T-helper 9 cell (primary cell): ENCODE data around the gene FOS.
"Not testable (repeated sequence)": the region's sequence is repeated elsewhere in the genome, so short reads cannot be mapped to it uniquely, and the experiment has no call there.

Experiments used
- DNase-seq: peaks from one replicate; pipeline ENCODE4 v3.0.0-alpha.2; 2020

Gene FOS

DNA sequence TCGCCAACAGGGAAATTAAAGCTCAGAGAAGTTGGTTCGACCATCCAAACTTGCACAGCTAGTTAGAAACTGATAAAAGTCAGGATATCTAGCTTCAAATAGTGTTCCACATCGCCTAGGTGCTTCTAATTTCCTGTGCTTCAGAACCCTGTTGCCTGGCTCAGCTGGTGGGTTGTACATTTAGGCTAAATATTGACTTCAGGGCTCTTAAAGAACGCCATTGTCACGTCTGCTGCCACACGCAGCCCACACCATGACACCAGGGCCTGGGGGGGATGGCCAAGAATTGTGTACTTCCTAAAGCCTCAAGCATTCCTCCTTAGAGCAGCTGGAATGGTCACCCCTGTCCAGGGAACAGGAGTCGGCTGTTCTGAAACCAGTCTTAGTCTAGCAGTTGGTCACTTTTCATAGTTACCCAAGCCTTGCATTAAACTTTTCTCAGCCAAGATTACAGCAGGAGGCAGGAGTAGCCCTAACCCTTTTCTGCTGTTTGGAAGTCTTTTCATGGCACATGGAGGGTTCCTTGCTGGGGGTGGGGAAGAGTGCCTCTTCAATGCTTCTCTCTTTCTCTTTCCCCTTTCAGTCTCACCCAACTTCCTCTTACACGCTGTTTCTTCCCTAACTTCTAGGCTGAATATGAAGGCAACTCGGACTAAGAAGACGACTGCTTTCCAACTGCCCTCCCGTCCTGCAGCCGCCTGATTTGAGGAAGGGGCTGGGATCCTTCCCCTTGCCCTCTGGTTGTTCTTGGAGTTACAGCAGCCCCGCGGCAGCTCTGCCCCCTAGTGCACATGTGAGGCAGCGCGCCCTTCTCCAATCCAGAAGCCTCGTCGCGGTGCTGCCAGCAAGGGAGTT, 17.1 kb downstream of the FOS start:
- DNase-seq: peak; percentile 75

DNA sequence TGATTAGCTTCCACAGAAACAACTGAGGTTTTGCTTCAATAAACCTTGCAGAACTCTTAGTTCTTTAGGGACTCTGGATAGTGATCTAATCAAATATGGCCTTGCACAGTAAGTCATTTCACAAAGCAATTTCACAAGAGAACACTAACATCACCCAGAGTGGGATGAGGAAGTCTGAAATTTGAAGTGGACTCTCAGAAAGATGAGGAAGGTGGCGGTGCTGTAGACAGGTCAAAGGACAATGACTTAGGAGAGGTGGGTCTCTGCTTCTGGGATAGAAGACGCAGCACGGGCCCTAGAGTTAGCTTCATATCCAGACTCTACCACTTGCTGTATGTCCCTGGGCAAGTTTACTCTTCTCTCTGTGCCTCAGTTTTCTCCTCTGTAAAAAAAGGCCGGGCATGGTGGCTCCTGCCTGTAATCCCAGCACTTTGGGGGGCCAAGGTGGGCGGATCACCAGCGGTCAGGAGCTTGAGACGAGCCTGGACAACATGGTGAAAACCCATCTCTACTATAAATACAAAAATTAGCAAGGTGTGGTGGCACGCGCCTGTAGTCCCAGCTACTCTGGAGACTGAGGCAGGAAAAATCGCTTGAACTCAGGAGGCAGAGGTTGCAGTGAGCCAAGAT, 18.9 kb downstream of the FOS start:
- DNase-seq: no peak

DNA sequence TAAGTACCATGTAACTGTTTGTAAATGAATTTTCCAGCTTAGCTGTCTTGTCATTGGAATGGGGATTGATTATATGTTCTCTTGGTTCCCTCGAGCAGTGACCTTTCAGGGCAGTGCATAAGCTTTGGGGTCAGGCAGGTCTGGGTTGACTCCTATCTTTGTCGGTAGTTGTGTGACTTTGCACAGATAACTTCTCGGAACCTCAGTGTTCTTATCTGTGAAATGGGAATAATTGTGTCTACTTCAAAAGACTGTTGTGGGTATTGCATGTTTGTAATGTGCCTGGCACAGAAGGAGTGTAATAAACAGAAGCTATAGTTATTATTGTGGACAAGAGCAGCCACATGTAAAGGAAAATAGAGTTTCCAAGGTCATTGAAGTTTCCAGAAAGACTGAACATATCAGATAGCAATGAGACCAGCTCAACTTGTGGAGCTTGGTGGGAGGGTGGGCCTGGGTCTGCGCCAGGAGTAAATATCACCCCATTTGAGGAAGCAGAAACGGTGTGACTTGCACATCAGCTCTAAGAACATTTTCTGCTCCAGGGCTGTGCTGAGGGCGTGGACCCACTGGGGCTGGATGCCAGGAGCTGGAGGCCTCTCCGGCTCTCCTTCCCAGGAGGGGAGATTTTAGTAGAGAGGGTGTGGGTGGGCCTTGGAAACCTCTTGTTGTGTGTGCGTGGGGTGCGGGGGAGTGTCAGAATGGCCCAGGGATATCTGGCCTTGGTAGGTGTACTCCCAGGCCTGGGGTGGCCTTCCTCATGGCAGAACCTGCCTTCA, 19.7 kb downstream of the FOS start:
- no peak for DNase-seq

DNA sequence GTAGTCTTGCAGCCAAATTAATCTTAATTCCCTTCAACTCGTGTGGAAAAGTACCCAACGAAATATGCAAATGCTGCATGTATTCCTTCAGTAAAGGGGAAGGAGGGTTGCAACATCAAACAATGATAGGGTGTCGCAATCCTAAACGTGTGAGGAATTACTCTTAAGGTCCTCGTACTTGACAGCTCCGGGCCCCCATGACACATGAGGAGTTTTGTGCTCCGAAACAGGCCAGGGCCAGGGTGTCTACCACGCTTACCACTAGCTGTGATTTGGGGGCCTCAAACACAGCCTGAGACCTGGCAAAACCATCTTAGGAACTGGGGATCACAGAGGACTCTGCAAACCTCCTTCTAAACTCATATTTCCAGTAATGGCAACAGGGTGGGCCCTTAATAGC, 20.4 kb downstream of the FOS start:
- DNase-seq: no peak

DNA sequence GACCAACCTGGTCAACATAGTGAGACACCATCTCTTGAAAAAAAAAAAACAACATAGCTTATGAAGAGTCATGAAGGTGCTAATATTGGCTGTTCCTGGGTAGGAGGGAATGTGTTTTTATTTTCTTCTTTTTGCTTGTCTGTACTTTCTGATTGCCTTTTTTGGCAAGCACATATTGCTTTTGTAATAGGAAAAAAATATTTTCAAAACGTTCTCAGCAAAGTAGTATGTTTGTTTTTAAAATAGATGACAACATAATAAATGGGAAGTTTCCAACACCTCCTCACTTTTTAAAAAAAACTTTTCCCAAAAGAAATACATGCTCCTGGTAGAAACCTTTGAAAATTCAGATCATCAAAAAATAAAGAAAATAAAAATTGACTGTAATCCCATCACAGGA, 20.9 kb downstream of the FOS start:
- no peak for DNase-seq

DNA sequence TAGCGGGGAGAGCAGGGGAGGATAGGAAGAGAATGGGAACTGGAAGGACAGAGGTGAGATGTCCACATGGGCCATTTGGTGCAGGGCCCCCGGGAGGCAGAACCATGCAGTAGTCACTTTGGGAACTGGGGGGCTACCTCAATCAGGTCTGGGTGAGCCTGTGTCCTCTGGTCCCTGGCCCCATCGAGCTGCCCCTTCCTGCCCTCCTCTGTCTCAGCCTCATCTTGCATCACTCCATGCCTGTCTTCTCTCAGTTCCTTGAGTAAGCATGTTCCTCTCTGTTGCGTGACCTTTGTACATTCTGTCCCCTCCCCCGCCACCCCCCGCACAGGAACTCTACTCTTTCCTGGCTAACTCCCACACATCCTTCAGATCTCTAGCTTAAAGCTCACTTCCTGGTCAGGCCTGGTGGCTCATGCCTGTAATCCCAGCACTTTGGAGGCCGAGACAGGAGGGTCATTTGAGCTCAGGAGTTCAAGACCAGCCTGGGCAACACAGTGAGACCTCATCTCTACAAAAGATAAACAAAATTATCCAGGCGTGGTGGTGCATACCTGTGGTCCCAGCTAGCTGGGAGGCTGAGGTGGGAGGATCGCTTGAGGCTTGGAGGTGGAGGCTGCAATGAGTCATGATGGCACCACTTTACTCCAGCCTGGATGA, 23.2 kb downstream of the FOS start:
- no peak for DNase-seq

DNA sequence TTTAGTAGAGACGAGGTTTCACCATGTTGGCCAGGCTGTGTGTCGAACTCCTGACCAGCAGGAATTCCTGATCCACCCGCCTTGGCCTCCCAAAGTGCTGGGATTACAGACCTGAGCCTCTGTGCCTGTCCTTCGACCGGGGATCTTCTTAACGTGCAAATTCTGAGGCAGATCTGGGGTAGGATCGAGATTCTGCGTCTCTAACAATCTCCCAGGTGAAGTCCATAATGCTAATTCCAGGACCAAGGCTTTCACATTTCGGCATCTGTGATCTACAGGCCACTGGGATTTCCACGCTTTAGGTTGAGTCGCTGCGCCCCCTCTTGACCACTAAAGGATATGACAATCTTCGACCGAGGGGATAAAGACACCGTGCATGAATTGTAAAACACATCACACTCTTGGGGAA, 24.8 kb downstream of the FOS start:
- DNase-seq: peak; percentile 49

DNA sequence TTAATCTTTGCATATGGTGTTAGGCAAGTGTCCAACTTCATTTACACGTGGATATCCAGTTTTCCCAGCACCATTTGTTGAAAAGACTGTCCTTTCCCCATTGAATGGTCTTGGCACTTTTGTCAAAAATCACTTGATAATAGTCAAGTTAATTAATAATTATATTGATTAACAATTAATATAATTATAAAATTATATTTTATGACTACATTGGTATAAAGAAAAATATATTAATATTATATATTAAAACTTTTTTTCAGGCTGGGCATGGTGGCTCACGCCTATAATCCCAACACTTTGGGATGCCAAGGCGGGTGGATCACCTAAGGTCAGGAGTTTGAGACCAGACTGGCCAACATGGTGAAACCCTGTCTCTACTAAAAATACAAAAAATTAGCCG, 27.8 kb downstream of the FOS start:
- DNase-seq: not testable (repeated sequence)

DNA sequence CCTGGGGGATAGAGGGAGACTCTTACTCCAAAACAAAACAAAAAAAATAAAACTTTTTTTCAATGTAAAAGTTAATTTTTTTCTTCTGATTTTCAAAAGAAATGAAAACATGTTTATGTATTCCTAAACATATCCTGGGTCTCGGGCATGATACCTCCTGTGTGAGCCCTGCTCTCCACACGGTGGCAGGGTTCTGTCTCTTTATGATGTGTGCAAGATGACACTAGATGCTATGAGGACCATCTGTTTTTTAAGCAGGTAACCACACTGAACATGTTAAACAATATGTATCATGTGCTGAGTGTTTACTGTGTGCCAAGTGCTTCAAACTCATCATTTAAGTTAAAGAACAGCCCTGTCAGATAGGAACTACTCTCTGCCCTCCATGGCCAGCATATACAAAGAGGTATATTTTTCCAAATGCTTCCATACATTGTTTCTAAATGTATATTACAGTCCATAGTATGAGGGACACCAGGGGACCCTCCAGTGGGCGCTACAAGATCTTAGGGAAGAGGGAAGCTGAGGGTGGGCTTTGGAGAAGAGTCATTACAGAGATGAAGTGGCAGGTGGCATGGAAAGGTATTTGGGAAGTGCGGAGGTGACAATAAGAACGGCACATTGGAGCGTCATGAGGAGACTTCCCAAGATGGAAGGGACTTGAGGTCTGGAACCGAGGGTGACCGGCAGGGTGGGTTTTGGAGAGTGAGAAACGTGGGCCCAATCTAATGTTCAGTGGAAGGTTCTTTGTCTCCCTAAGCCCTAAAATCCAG, 28.5 kb downstream of the FOS start:
- no peak for DNase-seq

DNA sequence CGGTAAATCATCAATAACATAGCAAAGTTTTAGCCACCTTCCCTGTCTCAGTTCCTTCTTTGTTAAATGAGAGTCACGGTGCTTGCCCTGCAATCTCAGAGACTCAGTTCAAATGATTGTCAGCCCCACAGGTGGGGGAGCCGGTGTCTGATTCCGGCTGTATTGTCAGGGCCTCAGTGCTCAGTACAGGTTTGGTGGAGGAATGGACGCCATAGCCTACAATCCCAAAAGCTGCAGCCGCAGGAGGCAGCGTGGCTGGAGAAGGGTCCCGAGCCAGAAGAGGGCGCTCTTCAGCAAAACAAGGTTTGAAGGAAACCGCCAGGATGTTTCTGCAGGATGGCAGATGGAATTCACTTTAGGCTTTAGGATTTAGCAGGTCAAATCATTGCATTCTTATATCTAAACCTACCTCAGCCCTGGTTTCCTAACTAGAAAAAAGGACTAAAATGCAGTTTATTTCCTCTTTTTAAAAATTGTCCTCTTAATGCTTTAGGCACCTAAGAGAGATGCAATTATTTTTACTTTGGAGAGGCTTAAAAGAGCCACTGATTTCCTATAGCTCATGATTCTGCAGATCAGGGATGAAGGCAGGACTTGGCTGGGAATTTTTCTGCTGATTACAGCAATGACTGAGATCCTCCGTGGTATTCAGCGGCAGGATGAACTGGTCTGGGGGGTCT, 29.2 kb downstream of the FOS start:
- peak; percentile 74 for DNase-seq

DNA sequence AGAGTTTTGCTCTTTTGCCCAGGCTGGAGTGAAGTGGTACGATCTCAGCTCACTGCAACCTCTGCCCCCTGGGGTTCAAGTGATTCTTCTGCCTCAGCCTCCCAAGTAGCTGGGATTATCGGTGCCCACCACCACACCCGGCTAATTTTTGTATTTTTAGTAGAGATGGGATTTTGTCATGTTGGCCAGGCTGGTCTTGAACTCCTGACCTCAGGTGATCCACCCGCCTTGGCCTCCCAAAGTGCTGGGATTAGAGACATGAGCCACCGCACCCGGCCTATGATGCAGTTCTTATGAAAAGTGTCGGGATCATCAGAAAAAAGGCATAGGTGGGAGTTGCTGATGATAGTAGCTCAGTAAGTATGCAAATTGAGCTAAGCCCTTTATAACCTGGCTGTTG, 30.4 kb downstream of the FOS start:
- DNase-seq: not testable (repeated sequence)

DNA sequence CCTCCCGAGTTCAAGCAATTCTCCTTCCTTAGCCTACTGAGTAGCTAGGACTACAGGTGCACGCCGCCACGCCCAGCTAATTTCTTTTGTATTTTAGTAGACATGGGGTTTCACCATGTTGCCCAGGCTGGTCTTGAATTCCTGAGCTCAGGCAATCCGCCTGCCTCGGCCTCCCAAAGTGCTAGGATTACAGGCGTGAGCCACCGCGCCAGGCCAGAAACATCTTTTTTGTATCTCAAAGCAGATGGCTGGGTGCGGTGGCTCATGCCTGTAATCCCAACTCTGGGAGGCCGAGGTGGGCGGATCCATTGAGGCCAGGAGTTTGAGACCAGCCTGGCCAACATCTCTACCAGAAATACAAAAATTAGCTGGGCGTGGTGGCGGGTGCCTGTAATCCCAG, 30.9 kb downstream of the FOS start:
- not testable (repeated sequence) for DNase-seq

DNA sequence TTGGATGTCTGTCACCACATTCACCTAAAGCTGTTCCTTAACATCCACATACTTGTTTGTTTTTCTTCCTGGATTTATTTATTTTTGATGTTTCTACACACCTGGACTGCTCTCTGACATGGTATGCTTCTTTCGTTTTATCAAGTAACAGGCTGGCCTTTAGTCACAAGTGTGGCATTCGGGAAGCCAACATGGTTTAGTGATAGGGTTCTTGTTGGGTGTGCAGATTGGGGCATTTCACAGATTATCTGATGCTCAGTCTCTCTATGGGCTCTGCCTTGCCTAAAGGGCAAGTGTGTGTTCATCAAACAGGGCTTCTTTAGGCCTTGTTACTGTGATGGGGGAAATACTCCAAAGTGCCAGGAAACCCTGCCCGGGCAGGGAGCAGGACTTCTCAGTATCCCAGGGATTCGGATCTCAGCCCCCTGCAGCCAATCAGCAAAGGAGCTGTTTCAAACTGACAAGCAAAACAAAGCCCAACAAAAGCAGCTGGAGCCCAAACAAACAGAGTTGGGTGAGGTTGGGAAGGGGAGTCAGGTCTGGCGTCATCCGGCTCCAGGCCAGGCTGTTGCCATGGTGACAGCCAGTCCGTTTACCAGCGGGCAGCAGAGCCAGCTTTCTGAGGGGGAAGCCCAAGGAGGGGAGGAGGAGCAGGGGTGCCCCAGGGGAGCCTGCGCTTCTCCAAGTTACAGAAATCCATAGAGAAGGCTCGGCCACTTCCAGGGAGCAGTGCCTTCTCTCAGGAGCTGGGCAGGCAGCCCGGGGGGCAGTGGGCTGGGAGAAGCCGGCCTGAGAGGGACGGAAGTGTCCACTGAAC, 31.9 kb downstream of the FOS start:
- no peak for DNase-seq

DNA sequence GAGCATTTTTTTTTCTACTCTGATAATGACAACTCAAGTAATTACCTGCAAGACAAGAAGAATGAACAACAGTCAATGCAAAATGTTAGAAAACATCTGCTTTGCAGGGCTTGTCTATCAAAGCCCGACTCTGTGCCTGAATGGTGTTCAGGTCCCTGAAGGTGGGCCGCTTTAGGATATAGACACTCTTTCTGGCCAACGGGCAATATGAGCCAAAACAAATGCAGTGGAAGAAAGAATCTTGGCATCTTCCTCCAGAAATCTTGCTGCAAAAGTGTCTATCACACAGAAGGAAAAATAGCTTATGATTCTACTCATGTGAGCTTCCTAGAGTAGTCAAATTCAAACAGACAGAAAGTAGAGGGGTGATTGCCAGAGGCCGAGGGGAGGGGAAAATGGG, 32.7 kb downstream of the FOS start:
- DNase-seq: no peak

DNA sequence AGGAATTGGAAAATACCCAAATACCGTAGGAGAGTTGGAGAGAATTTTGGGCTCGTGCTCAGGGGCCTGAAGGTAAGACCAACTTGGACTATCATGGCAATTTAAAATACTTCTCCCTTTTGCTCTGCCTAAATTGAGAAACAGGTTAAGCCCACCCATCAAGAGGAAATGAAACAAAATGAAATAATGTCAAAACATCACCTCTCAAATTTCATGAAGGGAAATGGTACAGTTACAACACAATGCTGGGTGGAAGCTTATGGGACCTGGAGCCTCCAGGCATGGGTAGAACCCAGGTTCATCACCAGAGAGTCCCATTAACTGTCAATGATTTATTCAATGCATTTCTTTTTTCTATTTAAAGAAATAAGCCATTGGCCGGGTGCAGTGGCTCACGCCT, 33.7 kb downstream of the FOS start:
- DNase-seq: no peak

DNA sequence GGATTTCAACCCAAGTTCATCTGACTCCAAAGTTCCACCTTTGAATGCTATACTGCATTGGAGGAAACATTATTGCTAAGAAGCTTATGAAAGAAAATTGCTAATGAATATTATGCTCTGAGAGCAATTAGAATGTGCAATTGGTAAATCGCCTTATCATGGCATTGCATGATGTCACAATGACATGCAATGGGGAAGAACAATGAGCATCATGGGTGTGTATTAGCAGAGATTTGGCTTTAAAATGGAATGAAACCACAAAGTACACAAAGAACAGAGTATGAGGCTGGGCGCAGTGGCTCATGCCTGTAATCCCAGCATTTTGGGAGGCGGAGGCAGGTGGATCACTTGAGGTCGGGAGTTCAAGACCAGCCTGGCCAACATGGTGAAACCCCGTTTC, 34.7 kb downstream of the FOS start:
- DNase-seq: no peak

DNA sequence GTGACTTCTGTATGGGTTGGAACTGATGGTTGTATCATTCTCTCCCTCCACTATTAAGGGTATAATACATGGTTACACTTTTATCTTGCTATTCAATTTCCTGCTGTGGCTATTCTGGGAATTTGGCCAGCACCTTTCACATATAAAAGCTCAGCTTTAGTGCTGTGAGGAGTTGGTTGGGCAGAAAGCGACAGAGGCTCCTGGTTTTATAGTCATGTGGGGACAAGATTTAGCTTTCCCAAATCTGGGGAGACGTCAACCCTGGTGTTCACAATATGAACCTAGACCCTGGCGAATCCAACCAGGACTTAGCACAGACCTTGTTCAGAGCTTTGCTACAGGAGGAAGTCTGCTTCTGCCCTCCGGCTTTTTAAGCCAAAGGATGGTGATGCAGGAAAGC, 36.5 kb downstream of the FOS start:
- DNase-seq: no peak

DNA sequence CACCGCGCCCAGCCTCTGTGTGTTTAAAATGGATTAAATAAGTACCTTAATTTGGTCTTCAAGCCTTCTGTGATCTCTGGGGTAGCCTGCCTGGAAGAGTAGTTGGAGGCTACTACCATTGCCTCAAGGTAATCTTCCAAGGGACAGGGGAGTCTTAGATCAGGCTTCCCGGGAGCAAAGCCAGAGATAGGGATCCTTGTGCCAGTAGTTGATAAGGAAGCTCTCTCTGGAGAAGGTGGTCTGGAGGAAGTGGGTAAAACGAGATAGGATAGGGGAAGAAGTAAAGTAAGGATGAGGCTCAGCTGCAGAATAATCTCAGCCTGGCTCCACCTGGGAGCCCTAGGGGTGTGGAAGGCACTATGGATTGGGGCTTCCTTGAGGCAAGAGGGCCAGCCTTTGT, 38.5 kb downstream of the FOS start:
- no peak for DNase-seq

DNA sequence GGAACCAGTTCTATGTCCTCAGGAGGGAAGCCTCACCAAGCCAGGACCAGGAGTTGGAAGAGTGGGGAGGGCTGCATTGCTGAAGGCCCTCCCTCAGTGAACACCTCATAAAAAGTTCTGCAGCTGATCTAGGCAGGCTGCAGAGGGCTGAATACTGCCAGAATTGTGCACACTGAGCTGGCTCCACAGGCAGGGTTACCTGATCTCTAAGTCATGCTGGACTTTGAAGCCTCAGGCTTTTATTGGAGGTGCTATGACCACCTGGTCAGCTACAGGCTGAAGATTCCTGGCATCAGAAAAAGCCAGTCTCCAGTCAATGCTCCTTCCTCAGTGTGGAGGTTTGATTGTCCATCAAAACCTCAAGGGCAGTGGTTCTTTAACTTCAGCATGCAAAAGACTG, 39.7 kb downstream of the FOS start:
- no peak for DNase-seq

DNA sequence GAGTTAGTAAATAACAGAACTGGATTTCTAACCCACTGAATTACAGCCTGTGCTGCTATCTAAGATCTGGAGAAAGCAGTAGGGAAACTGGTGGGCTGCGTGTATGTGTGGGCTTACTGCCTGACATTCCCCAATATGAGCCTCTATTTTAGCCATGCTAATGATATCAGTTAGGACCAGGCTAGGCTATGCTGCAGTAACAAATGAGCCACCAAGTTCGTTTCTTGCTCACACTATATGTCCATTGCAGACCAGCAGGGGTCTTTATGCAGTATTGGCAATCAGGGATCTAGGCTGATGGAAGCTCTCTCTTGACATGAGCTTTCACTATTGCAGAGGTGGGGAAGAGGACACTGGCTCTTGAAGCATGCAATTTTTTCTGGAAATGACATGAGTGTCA, 40.4 kb downstream of the FOS start:
- no peak for DNase-seq

DNA sequence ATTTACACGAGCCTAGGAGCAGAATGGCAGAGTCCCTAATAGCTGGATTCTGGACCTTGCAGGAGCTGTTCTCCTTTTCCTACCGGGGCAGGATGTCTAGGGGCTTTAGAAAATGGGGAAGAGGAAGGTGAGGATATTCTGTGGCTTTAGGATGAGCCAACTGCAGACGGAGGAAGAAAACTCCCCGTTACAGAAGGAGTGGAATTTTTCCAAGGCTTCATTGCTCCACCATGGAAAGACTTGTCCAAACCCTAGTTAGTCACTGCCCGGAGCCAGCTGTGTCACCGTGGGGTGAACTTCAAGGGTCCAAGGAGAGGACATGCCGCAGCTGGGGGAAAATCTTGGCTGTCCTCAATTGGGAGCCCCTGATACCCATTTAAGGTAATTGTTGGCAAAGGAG, 41.6 kb downstream of the FOS start:
- no peak for DNase-seq
